Measurements from ENCODE around the gene SLC4A11. TPM values are rescaled to one million over a fixed set of nuclear protein-coding genes. Genes with fewer than 3 reads are reported as not detected.

The SLC4A11 gene
- total RNA-seq = 1 to 10 TPM; 3.9 to 4.0 TPM

DNA sequence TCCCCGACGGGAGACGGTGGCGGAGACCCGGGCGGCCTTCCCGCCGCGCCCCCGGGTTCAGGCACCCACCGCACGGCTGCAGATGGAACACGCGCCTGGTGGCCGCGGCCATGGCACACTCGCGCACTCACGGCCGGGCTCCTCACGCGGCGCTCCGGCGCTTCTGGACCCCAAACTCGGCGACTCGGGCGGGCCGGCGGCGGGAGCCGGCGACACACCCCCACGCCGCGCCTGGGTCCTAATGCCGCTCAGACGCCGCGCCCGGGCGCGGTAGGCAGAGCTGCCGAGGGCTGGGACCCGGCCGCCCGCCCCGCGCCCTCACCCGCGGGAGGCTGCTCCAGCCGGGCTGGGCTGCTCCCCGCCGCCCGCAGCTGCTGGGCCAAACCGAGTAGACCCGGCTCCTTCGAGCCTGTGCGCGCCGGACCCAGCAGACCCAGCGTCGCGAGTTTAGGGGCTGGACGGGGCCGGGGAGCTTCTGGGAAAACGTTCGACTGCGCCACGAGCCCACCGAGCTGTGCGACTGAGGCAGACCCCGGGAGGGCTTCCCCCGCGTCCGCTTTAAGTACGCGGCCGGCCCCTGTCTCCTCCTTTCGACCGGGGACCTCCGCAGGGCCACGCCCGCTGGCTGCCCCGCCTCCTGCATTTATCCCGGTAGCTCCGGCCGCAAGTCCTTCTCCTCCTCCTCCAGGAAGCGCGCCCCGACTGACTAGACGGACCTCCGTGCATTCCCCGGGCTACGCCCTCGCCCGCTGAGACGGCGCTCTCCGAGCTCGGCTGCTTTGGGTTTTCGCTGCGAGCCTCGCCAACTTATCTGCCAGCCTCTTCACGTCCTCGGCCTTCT lies at the start of gene SLC4A11:
Gene SLC4A11, minus strand, starts transcription at position 165 of the 841 bp plus-strand sequence. Its CDS starts 53 bp downstream, at position 112.
- CTCF ChIA-PET = interaction anchor here (1.1 to 1.8 kb wide), 4 partner anchors 9 to 82 kb away, joined by 4 to 7 read pairs (median 4); no protein-coding TSS in a partner anchor
- POLR2A ChIA-PET = interaction anchor here (0.8 kb wide), 1 partner anchor 9 kb away, joined by 3 read pairs; no protein-coding TSS in a partner anchor

GRCh38 chr20:3283222-3283820 lies 44.3 kb upstream of the SLC4A11 start:
- ChIA-PET CTCF (no interaction called here), POLR2A (no interaction called here)

DNA sequence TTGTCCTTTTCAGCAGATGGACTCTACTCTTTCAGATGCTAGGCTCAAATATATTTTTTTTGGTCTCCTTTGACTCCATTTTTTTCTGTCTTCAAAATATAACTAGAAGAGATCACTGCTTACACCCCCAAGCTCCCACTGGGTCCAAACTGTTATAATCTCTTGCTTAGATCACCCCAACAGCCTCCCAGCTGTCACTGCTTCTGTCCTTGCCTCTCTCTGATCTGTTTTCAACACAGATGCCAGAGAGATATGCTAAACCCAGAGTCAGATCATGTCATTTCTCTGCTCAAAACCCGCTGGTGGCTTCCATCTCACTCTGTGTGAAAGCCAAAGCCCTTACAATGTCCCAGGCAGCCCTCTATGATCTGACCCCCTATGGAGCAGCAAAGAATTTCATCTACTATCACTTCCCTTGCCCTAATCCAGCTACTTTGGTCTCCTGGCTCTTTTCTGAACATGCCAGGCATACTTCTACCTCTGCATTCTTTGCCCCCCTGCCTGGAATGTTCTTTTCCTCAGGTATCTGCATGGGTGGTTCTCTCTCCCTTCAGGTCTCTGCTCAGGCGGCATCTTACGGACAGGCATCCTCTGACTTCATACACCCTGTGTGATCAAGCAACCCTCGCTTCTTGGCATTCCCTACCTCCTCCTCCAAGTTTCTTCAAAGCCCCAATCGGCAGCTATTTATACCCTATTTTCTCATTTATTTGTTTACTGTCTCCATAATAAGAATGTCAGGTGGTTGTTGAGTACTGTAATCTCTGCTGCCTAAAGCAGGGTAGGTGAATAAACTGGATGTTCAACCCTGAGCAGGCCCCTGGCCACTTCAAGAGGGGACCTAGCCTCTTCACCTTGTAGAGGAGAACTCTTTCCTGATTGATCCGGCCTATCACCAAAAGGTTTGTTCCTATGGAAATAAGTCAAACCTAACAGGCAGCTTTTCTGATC lies 43.6 kb upstream of the SLC4A11 start:
- ChIA-PET POLR2A (no interaction called here), CTCF (no interaction called here)

- CTCF ChIA-PET = no interaction called here
- POLR2A ChIA-PET = no interaction called here
Measured at GRCh38 chr20:3281437-3281836, 42.4 kb upstream of the SLC4A11 start.

DNA sequence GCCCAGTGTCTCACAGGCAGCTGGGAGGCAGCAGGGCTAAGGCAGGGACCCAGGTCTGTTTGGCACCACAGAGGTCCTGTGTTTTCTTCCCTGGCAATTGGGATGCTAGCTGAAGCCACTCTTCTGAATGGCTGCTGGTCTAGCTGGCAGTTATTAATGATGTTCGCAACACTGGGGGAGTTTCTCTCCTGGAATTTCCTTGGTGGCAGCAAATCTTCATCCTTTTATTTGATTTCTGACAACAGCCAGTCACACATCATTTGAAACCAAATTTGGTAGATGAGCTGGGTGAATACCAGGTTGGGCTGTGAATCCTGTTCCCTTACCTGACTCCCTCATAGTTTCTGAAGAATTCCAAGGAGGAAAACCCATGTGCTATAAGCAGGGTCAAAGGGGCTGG lies 40.8 kb upstream of the SLC4A11 start:
- ChIA-PET CTCF (no interaction called here), POLR2A (no interaction called here)

DNA sequence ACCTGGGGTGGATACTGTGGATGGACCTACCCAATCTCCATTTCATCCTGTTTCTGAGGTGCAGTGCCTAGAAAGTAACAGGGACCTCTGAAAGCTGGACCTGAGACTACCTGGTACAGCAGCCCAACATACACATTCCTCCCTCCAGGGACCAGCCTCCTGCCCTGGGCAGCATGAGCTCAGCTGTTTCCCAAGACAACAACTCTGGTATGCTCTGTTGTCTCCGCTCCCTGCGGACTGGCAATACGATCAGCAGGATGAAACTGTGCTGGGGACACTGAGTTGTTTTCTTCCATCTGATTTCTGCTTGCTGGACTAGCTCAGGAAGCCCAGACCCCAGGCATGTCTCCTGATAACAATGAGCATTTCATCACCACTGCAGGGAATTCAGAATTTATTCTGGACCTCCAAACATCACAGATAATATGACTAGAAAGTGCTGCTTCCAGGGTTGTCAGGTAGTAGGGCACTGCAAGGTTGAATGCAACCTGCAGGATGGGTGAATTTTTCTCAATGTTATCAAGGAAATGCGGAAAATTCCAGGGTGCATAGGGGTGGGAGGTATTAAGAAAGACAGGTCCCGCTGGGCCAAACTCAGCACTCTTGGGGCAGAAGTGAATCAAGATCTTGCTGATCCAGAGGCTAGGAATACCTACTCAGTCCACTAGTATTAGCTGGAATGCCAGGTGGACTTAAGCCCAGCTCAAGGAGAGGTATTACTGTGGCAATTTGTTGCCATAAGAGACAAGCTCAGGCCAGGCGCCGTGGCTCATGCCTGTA lies 38.9 kb upstream of the SLC4A11 start:
- ChIA-PET CTCF (interaction anchor here (1.2 kb wide), 1 partner anchor 30 kb away, joined by 3 read pairs; no protein-coding TSS in a partner anchor), POLR2A (no interaction called here)

GRCh38 chr20:3276680-3277015 lies 37.7 kb upstream of the SLC4A11 start:
- CTCF ChIA-PET = interaction anchor here (0.6 to 1.5 kb wide), 2 partner anchors 59 to 602 kb away, joined by 3 to 4 read pairs; no protein-coding TSS in a partner anchor
- POLR2A ChIA-PET = no interaction called here

DNA sequence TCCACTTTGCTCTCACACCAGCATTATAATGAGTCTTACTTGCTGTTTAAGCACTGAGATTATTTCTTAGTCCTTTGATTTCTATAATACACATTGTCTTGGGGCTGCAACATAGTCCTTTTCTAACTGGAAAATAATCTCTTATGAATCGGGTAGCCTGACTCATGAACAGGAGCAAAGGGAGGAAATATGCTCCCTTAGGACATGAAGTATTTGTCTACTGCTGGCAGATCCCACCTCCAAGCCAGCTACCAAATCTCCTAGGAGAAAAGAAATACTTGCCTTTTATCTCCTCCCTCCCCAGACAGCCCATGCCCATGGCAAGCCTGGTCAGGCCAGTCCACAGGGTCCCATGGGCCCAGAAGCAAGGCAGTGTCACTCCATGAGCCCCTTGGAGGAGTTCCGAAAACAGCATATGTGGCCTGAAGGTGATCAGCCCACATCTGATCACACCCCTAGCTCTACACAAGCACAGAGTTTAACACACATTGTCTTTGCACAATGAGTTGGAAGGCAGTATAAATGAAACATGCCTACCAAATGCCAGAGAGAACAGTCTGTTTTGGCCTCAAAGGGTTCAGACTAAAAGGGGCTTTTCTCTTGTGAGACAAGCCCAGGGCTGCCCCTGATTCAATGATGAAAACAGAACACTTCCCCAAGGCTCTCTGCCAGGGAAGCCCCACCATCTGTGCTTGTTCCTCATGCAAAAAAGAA lies 37.1 kb upstream of the SLC4A11 start:
- ChIA-PET POLR2A (no interaction called here), CTCF (interaction anchor here (0.6 to 1.5 kb wide), 3 partner anchors 58 to 603 kb away, joined by 3 to 4 read pairs (median 3); no protein-coding TSS in a partner anchor)

DNA sequence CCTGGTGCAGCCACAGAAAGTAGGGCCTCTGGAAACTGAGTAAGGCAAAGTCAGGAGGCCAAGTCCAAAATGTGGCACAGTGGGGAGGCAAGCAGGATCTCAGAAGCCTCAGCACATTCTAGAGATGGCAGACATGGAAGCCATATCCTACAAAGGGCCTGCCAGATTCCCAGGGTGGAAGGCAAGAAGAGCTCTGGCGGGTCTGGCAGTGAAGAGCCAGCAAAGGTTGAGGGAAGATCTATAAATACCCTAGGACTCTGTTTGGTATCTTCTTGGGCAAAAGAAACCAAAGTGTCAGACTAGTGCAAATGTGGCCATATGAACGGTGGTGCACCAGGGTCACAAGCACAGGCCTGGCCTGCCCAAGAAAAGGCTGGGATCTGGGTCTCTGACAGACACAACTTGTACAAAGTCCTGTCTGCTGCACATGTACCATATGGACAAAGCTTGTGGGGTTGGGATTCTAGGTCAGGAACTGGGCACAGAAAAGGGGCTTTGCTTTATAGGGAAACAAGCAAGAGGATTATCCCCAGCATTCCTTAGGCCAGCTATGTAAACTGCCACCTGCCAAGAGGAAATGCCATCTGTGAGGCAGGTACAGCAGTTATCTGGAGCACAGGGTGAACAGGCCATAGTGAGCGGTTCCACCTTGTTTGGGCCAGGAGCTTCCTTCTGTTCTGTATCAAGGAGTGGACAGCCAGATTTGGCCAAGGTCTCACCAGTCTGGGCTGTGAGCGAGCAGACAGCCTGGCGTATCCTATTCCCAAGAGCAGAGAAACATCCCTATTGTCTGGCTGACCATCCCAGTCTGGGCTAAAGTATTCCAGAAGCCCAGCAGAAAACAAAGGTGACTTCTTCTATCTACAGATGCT lies 36.3 kb upstream of the SLC4A11 start:
- ChIA-PET POLR2A (no interaction called here), CTCF (interaction anchor here (1.2 kb wide), 1 partner anchor 57 kb away, joined by 3 read pairs; no protein-coding TSS in a partner anchor)

- POLR2A ChIA-PET = no interaction called here
- CTCF ChIA-PET = no interaction called here
Measured at GRCh38 chr20:3273371-3273770, 34.4 kb upstream of the SLC4A11 start.

- POLR2A ChIA-PET = no interaction called here
- CTCF ChIA-PET = no interaction called here
Measured at GRCh38 chr20:3270051-3270450, 31.1 kb upstream of the SLC4A11 start.

DNA sequence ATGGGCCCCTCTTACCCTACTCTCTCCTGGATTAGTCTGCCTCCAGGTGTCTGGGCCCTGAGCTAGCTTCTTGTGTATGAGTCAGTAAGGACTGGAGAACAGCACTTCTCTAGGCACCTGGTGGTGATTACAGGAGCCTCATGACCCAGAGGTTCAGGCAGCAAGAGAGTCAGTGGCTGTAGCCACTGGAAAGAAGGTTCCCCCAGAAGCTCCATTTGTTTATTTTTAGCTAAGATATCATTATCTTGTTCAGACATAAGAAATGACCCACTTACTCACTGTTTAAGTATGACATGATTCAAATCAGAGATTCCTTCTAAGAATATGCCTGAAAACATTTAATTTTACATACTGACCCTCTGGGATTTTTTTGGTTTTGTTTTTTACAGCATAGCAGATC lies 23.6 kb upstream of the SLC4A11 start:
- CTCF ChIA-PET = no interaction called here

GRCh38 chr20:3258429-3258828 lies 19.4 kb upstream of the SLC4A11 start:
- CTCF ChIA-PET = no interaction called here

More for the DNA sequence above, 23.6 kb upstream of the SLC4A11 start:
- POLR2A ChIA-PET = no interaction called here

GRCh38 chr20:3255728-3256127 lies 16.7 kb upstream of the SLC4A11 start:
- POLR2A ChIA-PET = no interaction called here

More at GRCh38 chr20:3258429-3258828, 19.4 kb upstream of the SLC4A11 start:
- POLR2A ChIA-PET = no interaction called here

DNA sequence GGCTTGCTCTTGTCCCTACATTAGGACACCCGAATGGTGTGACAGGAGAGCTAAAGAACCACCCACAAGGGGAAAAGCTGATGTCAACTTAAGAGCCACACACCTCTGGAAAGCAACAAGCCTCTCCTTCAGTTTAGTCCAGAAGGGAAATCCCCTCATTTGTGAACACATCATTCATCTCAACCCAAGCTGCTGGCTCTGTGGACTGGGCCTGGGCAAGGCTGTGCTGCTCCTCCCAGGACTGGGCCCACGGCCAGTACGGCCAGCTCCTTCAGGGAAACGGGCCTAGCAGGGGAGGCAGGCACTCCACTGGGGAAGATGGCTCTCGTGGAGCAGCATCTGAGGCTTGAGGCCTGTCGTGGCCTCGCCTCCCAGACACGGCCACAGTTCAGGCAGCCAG lies 12.8 kb upstream of the SLC4A11 start:
- CTCF ChIA-PET = interaction anchor here (0.6 to 0.8 kb wide), 2 partner anchors 33 to 668 kb away, joined by 3 read pairs; no protein-coding TSS in a partner anchor
- POLR2A ChIA-PET = no interaction called here

More at GRCh38 chr20:3255728-3256127, 16.7 kb upstream of the SLC4A11 start:
- CTCF ChIA-PET = interaction anchor here (0.6 kb wide), 1 partner anchor 165 kb away, joined by 3 read pairs; no protein-coding TSS in a partner anchor

- ChIA-PET CTCF (no interaction called here), POLR2A (no interaction called here)
Measured at GRCh38 chr20:3250091-3250504, 11.1 kb upstream of the SLC4A11 start.

- POLR2A ChIA-PET = interaction anchor here (1.0 kb wide), 1 partner anchor 10 kb away, joined by 3 read pairs; the partner anchor contains the start of gene SLC4A11
- CTCF ChIA-PET = interaction anchor here (0.6 to 1.7 kb wide), 3 partner anchors 10 to 195 kb away, joined by 3 to 7 read pairs (median 3); partner anchors contain the start of gene SLC4A11
Measured at GRCh38 chr20:3248993-3249347, 10.0 kb upstream of the SLC4A11 start.
